CD4-positive, alpha-beta T cell treated with Interleukin-17A for 1 hour (primary cell): ENCODE data around the gene DCP1B.
A peak's percentile ranks its signal among the peaks of the same experiment; 100 is the strongest.

Experiments
- DNase-seq: peaks from one replicate; pipeline ENCODE4 v3.0.0-alpha.2; 2020

DCP1B gene

GRCh38 chr12:2004113-2004929 is at the start of gene DCP1B:
TSS of gene DCP1B (minus strand) at chr12:2004457. CDS start at chr12:2004431, 26 bp downstream.
- peak; percentile 94 for DNase-seq

GRCh38 chr12:2053691-2054090 is 49.4 kb upstream of the DCP1B start:
- no peak for DNase-seq

- peak; percentile 33 for DNase-seq
These were observed 48.8 kb upstream of the DCP1B start, which contains the start of gene CACNA1C for GRCh38 chr12:2052826-2053678. TSS of gene CACNA1C (plus strand) at chr12:2052987. CDS start at chr12:2053563, 576 bp downstream.

- no peak for DNase-seq
These were observed 47.7 kb upstream of the DCP1B start for GRCh38 chr12:2051700-2052621.

GRCh38 chr12:2049604-2050540 is 45.6 kb upstream of the DCP1B start:
- DNase-seq: no peak

DNA sequence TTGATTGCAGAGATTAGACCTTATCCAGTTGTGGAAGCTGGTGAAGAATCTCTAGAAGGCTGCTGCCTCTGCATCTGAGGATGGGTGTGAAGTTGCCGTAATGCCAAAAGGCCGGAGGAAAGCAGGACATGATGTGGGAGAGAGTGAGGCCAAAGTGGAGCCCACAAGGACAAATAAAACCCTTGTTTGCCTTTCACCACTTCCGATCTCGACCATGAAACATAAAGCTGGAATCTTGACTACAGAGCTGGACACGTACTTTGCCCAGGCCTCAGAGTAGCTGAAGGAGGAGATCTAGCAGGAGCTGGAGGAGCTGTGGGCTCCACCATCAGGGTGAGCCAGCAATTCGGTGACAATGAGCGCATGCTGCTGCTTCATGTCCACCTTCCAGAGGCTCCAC is 43.5 kb upstream of the DCP1B start:
- no peak for DNase-seq

DNA sequence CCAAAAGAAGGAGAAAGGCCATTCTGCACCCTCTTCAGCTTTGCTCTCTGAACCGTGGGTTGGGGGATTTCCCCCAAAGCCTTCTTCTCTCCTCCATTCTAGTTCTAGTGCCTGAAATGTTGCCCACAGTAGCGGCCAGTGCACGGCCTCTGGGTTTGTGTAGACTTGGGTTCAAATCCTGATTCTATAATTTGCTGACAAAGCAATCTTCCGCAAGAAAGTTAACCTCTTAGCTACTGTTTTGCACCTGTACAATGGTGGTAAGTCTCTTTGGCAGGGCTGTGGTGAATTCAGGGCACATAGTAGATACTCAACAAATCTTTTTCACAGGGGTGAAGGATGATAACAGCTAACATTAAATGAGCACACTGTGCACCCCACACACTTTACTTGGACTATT is 42.7 kb upstream of the DCP1B start:
- no peak for DNase-seq

- no peak for DNase-seq
These were observed 39.9 kb upstream of the DCP1B start for GRCh38 chr12:2044165-2044564.

GRCh38 chr12:2043054-2043453 is 38.8 kb upstream of the DCP1B start:
- DNase-seq: no peak

DNA sequence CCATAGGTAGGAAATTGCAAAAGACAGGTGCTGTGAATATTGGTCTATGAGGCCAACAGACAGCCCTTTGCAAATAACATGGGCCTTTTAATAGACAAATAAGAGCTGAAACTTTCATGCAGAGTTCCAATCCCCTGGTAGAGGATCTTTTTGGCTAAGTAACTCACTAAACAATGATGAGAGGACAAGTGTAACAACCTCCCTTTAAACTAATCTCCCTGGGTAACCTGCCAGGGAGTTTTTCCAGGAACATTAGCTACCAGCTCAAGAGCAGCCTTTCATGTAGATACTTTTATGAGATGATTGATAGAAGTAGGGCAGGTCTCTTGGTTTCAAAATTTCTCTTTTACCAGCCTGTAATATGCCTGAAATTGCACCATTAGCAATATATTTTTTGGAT is 34.8 kb upstream of the DCP1B start:
- no peak for DNase-seq

DNA sequence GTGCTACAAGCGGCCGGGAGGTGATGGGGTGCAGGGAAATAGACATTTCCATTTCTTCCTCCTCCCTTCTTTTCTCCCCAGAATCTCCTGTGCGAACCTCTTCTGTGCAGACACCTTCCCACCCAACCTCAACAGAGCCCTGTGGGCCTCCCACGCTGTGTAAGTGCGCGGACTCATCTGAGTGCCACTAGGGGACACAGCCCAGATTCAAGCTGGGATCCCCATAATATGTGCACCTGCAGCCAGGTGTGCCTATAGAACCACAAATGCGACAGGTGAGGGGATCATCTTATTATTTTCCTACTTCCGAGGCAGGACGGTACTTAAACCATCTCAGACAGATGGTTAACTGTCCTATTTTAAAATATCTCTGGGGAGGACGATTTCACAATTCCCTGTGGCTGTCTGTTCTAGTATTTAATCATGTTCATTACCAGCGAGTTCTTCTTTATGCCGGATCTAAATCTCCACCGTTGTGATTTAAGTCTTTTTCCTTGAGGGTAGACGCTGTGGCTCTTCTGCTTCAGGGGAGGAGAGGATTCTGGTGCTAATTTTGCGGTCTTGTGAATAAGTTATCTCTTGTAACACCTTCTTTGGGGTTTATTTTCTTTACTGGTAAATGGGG is 31.3 kb upstream of the DCP1B start:
- no peak for DNase-seq

GRCh38 chr12:2034633-2035430 is 30.6 kb upstream of the DCP1B start:
- peak; percentile 83 for DNase-seq

DNA sequence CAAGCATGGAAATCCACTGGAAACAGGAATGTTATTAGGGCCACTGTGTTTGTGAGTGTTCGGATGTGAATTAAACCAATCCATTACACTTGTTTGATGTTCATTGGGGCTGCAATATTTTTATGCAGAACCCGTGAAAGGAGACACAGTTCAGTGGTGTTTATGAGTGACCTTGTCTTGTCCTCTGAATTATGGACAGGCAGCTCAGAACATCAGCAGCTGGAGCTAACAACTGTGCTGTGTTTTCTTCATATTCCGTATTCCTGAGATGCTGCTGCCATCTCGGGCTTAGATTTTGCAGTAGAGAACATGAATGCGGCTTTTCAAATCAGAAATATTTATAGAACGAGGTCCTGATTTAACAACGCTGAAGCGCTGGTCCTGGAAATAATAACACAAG is 28.2 kb upstream of the DCP1B start:
- DNase-seq: no peak

- no peak for DNase-seq
These were observed 25.6 kb upstream of the DCP1B start for GRCh38 chr12:2029851-2030250.

- no peak for DNase-seq
These were observed 23.1 kb upstream of the DCP1B start for GRCh38 chr12:2027351-2027750.

- DNase-seq: no peak
These were observed 19.1 kb upstream of the DCP1B start for GRCh38 chr12:2023365-2023764.

DNA sequence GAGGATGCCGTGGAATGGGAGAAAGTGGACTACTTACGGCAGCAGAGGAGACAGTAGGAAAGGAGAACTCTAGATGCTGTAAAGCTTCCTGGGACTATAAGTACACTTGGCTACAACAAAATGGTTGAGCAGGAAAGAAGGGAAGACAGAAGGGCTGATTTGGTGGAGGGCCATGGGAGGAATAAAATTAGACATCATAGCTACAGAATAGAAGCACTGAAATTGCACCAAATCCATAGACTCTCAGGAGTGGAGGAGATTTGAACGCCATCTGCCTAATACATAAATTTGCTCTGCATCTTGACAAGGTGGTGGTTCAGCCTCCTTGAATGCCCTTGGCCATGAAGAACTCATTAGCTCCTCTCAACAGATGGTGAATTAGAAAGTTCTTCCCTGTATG is 16.3 kb upstream of the DCP1B start:
- DNase-seq: no peak

DNA sequence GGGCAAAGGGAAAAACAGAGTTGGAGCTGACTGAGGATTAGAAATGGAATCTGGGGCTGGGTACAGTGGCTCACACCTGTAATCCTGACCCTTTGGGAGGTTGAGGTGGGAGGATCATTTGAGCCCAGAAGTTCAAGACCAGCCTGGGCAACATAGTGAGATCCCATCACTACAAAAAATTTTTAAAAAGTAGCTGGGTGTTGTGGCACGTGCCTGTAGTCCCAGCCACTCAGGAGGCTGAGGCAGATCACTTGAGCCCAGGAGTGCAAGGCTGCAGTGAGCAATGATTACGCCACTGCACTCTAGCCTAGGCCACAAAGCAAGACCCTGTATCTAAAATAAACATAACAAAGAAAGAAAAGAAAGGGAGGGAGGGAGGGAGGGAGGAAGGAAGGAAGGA is 14.9 kb upstream of the DCP1B start:
- no peak for DNase-seq

DNA sequence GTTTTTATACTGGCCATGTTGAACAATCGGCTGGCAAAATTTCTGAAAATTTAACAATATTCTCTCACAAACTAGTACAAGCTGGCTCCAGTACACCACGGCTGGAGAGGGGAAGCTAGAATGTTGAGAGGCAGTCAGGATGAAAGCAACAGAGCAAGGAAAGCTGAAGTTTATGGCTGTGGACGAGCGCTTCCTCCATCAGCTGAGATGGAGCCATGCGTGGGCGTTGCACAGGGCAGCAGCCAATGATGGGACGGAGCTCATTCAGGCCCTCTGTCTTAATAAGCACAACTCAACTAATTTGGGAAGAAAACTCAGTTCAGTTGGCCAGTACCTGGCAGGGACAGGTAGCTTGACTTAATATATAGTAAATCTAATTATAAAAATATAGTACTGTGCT is 14.1 kb upstream of the DCP1B start:
- DNase-seq: no peak
